Lung microvascular endothelial cell (primary cell): ENCODE data around the gene RANGRF. TPM values are rescaled to one million over a fixed set of nuclear protein-coding genes. Genes with fewer than 3 reads are reported as not detected.
"Not testable (repeated sequence)": the region's sequence is repeated elsewhere in the genome, so short reads cannot be mapped to it uniquely, and the experiment has no call there.

Experiments used
- DNase-seq, 2 donors: peaks; one replicate each; pipeline versions ENCODE4 v3.0.0 to v3.0.0-alpha.2; 2010; ENCODE audit warnings: low read depth in 2 of 2
- total RNA-seq: library from RNA; depleted of rRNA; stranded (reverse); fragments of >200 nt; gene quantifications from 2 replicates; pipeline ENCODE4 v1.2.1, GENCODE V29; 2014

RANGRF gene, protein sequence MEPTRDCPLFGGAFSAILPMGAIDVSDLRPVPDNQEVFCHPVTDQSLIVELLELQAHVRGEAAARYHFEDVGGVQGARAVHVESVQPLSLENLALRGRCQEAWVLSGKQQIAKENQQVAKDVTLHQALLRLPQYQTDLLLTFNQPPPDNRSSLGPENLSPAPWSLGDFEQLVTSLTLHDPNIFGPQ
- 9.2 and 9.7 TPM in 2 replicates for total RNA-seq

DNA sequence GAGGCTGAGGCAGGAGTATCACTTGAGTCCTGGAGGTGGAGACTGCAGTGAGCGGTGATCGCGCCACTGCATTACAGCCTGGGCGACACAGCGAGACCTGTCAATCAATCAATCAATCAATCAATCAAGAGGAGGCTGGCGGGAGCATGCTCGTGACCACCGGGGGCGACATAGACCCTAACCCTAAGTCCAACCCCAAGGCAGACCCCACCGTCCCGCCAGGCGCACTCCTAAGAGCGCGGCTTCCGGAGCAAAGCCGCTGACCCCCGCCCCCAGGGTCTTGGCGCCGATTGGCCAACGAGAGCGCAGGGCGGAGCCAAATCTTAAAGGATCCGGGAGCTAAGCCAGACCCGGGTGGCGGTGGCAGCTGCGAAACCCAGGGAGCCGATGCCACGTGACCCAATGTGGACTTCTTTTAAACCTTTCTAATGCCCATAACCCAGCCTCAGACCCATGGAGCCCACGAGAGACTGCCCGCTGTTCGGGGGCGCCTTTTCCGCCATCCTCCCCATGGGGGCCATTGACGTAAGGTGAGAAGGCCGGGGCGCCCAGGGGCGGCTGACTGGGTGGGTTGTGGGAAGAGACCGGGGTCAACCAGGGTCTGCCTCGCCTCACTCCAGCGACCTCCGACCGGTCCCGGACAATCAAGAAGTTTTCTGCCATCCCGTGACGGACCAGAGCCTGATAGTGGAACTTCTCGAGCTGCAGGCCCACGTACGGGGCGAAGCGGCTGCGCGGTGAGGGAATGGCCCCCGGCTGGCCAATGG is at the start of gene RANGRF:
TSS of gene RANGRF (plus strand) at position 335 of the 767 bp plus-strand sequence. CDS start at position 454, 119 bp downstream.
- DNase-seq: peak; percentile 79 to 80

DNA sequence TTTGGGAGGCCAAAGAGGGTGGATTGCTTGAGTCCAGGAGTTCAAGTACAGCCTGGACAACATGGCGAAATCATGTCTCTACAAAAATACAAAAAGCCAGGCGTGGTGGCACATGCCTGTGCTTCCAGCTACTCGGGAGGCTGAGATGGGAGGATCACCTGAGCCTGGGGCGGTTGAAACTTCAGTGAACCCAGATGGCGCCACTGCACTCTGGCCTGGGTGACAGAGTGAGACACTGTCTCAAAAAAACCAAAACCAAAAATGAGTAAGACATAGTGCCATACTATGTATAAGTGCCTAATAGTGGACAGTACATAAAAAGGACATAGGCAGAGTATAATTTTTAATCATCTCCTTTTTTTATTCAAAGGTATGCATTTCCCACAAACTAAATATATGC is 44.6 kb upstream of the RANGRF start:
- no peak for DNase-seq

DNA sequence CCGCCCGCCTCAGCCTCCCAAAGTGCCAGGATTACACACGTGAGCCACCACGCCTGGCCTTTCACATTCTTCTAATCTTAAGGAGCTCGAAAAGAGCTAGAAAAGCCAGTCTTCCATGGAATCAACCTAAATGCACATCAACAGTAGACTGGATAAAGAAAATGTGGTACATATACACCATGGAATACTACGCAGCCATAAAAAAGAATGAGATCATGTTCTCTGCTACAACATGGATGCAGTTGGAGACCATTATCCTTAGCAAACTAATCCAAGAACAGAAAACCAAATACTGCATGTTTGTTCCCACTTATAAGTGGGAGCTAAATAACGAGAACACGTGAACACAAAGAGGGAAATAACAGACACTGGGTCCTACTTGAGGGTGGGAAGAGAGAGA is 43.7 kb upstream of the RANGRF start:
- no peak for DNase-seq

DNA sequence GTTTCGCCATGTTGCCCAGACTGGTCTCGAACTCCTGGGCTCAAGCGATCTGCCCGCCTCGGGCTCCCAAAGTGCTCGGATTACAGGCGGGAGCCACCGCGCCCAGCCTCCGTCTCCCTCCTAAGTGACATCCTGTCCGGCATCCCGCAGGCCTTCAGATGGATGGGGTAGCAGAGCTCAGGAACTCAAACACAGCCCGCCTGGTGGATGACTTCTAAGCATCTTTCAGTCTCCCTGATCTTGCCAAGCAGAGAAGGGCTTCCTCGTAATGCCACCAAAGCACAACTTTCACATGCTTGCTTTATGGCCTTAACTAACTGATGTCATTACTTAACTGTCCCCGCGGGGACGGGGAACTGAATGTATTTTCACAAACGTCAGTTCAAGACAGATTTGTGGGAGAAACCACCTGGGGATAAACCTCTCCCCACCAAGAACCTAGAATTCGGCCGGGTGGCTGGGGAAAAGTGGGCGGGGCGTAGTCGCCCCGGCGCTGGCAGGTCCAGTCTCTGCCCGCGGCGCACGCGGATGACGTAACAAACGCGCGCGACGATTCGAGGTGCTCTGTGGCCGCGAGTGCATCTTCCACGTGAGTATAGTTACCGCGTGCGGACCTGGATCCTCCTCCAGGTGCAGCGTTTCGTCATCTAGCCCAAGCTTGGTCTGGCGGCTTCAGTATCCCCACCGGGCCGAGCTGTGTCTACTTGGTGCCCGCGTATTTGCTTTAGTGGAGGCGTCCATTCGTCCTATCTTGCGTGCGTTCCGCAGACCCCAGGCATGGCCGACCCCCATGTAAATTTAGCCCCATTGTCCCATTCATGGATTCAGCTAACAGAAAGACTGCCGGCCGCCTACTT is 39.5 kb upstream of the RANGRF start, which contains the start of gene PFAS:
TSS of gene PFAS (plus strand) at position 539 of the 857 bp plus-strand sequence. CDS start 4,649 bp downstream, outside the sequence.
- DNase-seq: peak; percentile 93 to 95

DNA sequence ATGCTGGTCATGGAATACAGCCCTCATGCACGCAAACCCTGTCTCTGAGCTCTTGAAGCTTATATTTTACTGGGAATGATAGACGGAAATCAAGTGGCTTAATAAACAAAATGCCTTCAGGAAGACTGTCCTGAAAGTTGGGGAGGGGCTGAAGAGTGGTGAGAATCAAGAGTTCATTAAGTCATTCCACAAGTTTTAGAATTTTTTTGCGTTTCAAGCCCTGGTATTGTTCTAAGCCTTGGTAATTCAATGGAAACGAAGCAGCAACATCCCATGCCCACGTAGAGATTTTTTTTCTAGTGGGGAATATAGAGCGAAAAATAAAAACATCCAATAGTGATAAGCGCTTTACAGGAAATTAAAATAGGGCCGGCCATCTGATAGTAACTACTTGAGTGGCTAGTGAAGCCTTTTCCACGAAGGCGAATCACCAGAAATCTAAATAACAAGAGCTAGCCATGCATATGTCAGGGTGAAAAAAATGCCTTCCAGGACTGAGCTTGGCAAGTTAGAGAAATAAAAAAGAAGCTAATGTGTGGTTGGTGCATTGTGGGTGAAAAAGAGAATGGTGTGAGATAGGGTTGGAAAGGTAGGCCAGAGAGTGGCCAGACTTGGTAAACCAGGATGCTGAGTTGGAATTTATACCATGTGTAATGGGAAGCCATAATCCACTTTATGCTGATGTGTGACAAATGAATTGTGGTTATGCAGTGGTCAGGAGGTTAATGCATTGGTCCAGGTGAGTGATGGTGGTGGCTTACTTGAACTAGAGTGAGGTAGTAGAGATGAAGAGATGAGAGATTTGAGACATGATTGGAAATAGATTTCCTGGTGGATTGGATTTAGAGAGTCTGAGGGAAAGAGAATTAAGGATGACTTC is 38.6 kb upstream of the RANGRF start:
- DNase-seq: no peak

DNA sequence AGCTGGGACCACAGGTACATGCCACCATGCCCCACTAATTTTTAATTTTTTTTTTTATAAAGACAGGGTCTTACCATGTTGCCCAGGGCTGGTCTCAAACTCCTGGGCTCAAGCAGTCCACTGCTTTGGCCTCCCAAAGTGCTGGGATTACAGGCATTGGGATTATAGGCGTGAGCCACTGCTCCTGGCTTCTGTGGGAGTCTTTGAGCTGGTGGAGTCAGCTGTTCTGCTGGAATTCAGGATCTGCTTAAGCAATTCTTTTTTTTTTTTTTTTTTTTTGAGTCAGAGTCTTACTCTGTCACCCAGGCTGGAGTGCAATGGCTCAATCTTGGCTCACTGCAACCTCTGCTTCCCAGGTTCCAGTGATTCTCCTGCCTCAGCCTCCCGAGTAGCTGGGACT is 37.1 kb upstream of the RANGRF start:
- not testable (repeated sequence) for DNase-seq

DNA sequence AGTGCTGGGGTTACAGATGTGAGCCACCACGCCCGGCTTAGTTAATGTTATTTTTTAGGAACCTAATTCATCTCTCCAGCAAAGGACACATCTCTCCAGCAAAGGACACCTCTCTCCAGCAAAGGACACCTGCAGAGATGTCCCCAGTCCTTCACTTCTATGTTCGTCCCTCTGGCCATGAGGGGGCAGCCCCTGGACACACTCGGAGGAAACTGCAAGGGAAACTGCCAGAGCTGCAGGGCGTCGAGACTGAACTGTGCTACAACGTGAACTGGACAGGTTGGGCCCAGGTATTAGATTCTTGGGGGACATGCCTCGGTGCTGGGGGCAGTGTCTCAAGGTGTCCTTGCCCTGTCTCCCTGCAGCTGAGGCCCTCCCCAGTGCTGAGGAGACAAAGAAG is 34.7 kb upstream of the RANGRF start:
- DNase-seq: peak in 1 of 2 donors; percentile 61

DNA sequence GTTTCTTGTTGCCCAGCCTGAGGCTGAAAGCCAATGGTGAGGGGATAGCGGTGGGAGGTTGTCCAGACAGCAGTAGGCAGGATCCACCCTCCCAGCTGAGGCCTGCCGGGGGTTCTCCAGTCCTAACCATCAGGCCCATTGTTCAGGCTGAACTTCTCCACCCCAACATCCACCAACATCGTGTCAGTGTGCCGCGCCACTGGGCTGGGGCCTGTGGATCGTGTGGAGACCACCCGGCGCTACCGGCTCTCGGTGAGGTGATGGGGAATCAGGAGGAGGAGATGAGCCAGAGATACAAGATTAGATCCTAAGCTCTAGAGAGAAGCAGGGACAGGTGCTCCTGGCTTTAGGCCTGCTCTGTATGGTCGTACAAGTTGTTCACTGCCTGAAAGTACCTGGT is 33.6 kb upstream of the RANGRF start:
- DNase-seq: no peak

DNA sequence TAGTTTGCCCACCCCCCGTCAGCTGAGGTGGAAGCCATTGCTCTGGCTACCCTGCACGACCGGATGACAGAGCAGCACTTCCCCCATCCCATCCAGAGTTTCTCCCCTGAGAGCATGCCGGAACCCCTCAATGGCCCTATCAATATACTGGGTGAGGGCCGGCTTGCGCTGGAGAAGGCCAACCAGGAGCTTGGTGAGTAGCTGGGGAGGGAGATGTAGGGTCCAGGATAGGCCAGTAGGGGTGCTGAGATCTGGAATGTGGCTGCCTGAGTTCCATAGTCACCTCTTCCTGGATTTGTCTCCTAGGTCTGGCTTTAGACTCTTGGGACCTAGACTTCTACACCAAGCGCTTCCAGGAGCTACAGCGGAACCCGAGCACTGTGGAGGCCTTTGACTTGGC is 33.0 kb upstream of the RANGRF start:
- no peak for DNase-seq

DNA sequence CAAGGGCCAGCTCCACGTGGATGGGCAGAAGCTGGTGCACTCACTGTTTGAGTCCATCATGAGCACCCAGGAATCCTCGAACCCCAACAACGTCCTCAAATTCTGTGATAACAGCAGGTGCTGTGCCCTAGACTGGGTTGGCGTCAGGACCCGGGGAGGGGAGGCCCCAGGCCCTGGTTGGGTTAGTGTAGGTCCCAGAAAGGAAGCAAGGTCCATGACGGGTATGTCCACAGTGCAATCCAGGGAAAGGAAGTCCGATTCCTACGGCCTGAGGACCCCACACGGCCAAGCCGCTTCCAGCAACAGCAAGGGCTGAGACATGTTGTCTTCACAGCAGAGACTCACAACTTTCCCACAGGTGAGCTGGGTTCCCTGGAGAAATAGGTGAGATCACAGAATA is 32.2 kb upstream of the RANGRF start:
- no peak for DNase-seq

DNA sequence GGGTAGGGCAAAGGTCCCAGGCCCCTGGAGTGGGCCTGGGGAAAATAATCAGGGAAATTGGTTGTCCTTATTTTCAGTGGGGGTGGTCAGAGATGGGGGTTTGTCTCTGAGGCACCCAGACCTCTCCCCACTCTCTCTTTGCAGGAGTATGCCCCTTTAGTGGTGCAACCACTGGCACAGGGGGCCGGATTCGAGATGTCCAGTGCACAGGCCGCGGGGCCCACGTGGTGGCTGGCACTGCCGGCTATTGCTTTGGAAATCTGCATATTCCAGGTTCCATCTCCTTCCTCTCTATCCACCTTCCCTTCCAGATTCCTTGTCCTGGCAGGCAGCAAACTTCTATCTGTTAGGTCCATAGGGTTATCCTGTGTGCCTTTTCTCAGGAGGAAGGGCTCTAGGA is 31.8 kb upstream of the RANGRF start:
- no peak for DNase-seq

DNA sequence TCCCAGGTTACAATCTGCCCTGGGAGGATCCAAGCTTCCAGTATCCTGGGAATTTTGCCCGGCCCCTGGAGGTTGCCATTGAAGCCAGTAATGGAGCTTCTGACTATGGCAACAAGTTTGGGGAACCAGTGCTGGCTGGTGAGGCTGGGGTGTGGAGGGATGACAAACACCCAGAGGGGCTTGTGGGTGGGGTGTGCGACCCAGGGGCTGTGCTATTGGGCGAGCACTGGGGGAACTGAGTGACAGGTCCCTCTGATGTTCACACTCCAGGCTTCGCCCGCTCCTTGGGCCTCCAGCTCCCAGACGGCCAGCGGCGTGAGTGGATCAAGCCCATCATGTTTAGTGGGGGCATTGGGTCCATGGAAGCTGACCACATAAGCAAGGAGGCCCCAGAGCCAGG is 30.7 kb upstream of the RANGRF start:
- DNase-seq: no peak

DNA sequence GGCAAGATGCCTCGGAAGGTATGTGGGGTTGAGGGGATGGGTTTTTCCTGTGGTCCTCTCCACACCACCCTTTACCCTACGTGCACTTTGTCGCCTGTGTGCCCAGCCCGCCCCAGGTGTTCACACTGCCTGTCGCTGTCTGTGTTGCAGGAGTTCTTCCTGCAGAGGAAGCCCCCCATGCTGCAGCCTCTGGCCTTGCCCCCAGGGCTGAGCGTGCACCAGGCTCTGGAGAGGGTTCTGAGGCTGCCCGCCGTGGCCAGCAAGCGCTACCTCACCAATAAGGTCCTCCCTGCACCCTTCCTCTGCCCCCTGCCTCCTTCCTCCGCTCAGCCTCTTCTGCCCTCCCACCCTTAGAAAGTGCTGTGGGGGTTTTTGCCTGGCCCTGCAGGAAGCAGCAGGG is 24.1 kb upstream of the RANGRF start:
- DNase-seq: no peak

DNA sequence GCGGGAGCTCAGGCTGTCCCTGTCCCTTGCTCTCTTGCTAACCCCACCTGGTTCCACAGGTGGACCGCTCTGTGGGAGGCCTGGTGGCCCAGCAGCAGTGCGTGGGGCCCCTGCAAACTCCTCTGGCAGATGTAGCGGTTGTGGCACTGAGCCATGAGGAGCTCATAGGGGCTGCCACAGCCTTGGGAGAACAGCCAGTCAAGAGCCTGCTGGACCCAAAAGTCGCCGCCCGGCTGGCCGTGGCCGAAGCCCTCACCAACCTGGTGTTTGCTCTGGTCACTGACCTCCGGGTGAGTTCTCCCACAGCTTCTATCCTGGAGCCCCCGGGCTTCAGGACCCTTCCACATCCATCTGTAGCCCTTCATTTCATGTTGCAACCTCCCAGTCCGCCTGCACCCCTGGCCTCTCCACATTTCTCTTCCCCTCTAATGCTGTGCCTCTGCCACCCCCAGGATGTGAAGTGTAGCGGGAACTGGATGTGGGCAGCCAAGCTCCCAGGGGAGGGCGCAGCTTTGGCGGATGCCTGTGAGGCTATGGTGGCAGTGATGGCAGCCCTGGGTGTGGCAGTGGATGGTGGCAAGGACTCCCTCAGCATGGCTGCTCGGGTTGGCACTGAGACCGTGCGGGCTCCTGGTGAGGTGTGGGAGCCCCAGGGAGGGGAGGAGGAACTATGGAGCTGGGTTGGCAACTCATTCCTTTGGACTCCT is 23.5 kb upstream of the RANGRF start:
- no peak for DNase-seq

DNA sequence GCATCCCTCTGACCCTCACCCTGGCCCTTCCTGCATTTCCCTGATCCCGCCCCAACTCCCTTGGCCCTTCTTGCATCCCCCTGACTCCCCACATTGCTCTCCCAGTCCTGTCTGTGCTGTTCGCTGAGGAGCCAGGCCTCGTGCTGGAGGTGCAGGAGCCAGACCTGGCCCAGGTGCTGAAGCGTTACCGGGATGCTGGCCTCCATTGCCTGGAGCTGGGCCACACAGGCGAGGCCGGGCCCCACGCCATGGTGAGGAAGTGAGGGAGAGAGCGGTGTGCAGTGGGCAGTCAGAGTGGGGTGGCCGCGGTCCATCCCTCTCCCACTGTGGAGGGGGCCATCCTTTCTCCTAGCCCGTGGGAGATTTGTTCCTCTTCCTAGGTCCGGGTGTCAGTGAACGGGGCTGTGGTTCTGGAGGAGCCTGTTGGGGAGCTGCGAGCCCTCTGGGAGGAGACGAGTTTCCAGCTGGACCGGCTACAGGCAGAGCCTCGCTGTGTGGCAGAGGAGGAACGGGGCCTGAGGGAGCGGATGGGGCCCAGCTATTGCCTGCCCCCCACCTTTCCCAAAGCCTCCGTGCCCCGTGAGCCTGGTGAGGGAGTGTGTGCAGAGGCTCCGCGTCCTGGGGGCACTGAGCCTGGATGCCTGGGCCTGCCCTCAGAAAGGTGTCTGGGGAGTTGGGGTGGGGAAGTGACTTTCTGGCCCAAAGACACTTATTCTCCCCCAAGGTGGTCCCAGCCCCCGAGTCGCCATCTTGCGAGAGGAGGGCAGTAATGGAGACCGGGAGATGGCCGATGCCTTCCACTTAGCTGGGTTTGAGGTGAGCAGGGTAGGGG is 21.6 kb upstream of the RANGRF start:
- no peak for DNase-seq

DNA sequence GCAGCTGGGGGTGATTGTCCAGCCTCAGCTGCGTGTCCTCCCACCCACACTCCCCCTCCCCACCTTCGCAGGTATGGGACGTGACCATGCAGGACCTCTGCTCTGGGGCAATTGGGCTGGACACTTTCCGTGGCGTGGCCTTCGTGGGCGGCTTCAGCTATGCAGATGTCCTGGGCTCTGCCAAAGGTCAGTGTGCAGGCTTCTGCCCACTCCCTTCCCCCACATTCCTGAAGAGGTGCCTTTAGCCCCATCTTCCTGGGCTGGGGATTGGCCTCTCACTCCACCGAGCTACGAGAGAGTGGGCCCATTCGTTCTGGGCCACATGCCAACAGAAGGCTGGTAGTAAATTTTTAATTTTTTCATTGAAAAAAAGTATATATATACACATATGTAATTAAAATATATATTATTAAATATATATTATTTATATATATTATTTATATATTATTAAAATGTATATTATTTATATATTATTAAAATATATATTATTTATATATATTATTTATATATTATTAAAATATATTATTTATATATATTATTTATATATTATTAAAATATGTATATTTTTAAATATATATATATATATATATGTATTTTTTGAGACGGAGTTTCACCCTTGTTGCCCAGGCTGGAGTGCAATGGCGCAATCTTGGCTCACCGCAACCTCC is 20.9 kb upstream of the RANGRF start:
- no peak for DNase-seq

DNA sequence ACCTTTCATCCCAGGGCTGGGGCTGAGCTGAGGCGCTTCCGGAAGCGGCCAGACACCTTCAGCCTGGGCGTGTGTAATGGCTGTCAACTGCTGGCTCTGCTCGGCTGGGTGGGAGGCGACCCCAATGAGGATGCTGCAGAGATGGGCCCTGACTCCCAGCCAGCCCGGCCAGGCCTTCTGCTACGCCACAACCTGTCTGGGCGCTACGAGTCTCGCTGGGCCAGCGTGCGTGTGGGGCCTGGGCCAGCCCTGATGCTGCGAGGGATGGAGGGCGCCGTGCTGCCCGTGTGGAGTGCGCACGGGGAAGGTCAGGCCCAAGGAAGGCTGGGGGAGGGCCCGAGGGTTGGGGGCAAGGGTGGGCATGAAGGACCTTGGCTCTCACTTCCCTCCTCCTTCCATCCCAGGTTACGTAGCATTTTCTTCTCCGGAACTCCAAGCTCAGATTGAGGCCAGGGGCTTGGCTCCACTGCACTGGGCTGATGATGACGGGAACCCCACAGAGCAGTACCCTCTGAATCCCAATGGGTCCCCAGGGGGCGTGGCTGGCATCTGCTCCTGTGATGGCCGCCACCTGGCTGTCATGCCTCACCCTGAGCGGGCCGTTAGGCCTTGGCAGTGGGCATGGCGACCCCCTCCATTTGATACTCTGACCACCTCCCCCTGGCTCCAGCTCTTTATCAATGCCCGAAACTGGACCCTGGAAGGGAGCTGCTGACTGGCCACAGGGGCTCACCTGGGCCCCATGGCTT is 19.7 kb upstream of the RANGRF start:
- DNase-seq: no peak

DNA sequence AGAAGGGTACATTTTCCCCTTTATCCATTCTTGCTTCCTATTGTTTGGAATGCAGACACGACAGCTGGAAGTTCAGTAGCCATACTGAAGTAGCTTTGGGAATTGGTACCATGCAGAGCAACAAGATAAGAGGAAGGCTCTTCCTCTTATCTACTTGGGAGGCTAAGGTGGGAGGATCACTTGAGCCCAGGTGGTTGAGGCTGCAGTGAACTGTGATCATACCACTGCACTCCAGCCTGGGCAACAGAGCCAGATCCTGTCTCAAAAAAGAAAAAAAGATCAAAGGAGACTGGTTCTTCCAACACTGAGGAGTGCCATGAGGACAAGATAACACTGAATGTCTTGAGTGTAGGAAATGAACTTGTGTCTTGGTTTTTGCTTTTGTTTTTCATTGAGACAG is 16.0 kb upstream of the RANGRF start:
- no peak for DNase-seq
